ENCODE data around the gene TGFBR1. TPM values are rescaled to one million over a fixed set of nuclear protein-coding genes. Genes with fewer than 3 reads are reported as not detected.

The TGFBR1 gene
- total RNA-seq, 1 donor = 114 TPM

GRCh38 chr9:99141849-99142248, 36.9 kb downstream of the TGFBR1 start:
- H3K79me2 ChIP-seq (ENCODE audit: insufficient read depth, low read length) = no peaks in the 10 kb centered on the region
- no peak overlapping the region for H3K4me2 ChIP-seq (ENCODE audit: insufficient read depth, low read length)
- no peak for TF ChIP-seq CTCF (IDR thresholded peaks at IDR 0.05; ENCODE audit: extremely low read depth, low read depth, low read length)
- H3K36me3 ChIP-seq (ENCODE audit: insufficient read depth, low read length) = peaks cover 57% of the 10 kb centered on the region
- peaks cover 9% of the 10 kb centered on the region for H4K20me1 ChIP-seq (ENCODE audit: insufficient read depth, low read length)
- H3K4me1 ChIP-seq (ENCODE audit: insufficient read depth, low read length) = no peaks in the 10 kb centered on the region
- no peak overlapping the region for H2AFZ ChIP-seq (ENCODE audit: low read length)
- DNase-seq (ENCODE audit: insufficient read length, low spot score, missing footprints) = no peak
- H3K27ac ChIP-seq (ENCODE audit: low read depth, low read length) = no peak overlapping the region
- H3K27me3 ChIP-seq (ENCODE audit: insufficient read depth, low read length) = no peaks in the 10 kb centered on the region
- H3K4me3 ChIP-seq (ENCODE audit: insufficient read depth, low read length) = no peak overlapping the region
- H3K9me3 ChIP-seq (ENCODE audit: low read depth, low read length) = no peaks in the 10 kb centered on the region

- DNase-seq (ENCODE audit: insufficient read length, low spot score, missing footprints) = no peak
- peaks cover 9% of the 10 kb centered on the region for H4K20me1 ChIP-seq (ENCODE audit: insufficient read depth, low read length)
Measured at GRCh38 chr9:99142275-99142674, 37.4 kb downstream of the TGFBR1 start.

GRCh38 chr9:99143655-99144054, 38.7 kb downstream of the TGFBR1 start:
- H3K27me3 ChIP-seq (ENCODE audit: insufficient read depth, low read length) = no peaks in the 10 kb centered on the region
- H3K79me2 ChIP-seq (ENCODE audit: insufficient read depth, low read length) = no peaks in the 10 kb centered on the region
- no peak overlapping the region for H3K4me2 ChIP-seq (ENCODE audit: insufficient read depth, low read length)
- DNase-seq (ENCODE audit: insufficient read length, low spot score, missing footprints) = no peak
- no peak for TF ChIP-seq CTCF (IDR thresholded peaks at IDR 0.05; ENCODE audit: extremely low read depth, low read depth, low read length)
- no peaks in the 10 kb centered on the region for H3K4me1 ChIP-seq (ENCODE audit: insufficient read depth, low read length)
- H4K20me1 ChIP-seq (ENCODE audit: insufficient read depth, low read length) = peaks cover 3% of the 10 kb centered on the region
- H2AFZ ChIP-seq (ENCODE audit: low read length) = no peak overlapping the region
- H3K9me3 ChIP-seq (ENCODE audit: low read depth, low read length) = no peaks in the 10 kb centered on the region
- H3K27ac ChIP-seq (ENCODE audit: low read depth, low read length) = no peak overlapping the region
- no peak overlapping the region for H3K4me3 ChIP-seq (ENCODE audit: insufficient read depth, low read length)
- H3K36me3 ChIP-seq (ENCODE audit: insufficient read depth, low read length) = peaks cover 62% of the 10 kb centered on the region

More at GRCh38 chr9:99142275-99142674, 37.4 kb downstream of the TGFBR1 start:
- no peaks in the 10 kb centered on the region for H3K27me3 ChIP-seq (ENCODE audit: insufficient read depth, low read length)
- H3K4me3 ChIP-seq (ENCODE audit: insufficient read depth, low read length) = no peak overlapping the region
- no peaks in the 10 kb centered on the region for H3K9me3 ChIP-seq (ENCODE audit: low read depth, low read length)
- H3K79me2 ChIP-seq (ENCODE audit: insufficient read depth, low read length) = no peaks in the 10 kb centered on the region
- no peak for TF ChIP-seq CTCF (IDR thresholded peaks at IDR 0.05; ENCODE audit: extremely low read depth, low read depth, low read length)
- no peak overlapping the region for H3K27ac ChIP-seq (ENCODE audit: low read depth, low read length)
- H3K4me2 ChIP-seq (ENCODE audit: insufficient read depth, low read length) = no peak overlapping the region
- H2AFZ ChIP-seq (ENCODE audit: low read length) = no peak overlapping the region
- H3K36me3 ChIP-seq (ENCODE audit: insufficient read depth, low read length) = peaks cover 61% of the 10 kb centered on the region
- no peaks in the 10 kb centered on the region for H3K4me1 ChIP-seq (ENCODE audit: insufficient read depth, low read length)

DNA sequence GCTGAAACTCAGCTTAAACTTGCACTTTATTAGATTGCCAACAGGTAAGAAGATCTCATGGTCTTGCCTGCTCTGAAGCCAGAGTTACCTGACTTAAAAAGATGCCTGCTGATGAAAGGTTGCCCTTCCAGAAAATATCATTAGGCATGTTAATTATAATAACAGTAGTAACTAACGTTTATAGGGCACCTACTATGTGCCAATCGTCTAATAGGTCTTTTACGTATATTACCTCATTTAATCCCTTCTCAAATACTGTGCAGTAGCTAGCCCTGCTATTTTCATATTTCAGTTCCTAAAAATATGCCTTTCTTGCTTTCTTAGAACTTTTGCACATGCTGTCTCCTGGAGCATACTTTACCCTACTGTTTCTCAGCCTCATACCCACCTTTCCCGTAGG, 40.1 kb downstream of the TGFBR1 start:
- no peak overlapping the region for H3K4me2 ChIP-seq (ENCODE audit: insufficient read depth, low read length)
- no peaks in the 10 kb centered on the region for H3K79me2 ChIP-seq (ENCODE audit: insufficient read depth, low read length)
- no peak for DNase-seq (ENCODE audit: insufficient read length, low spot score, missing footprints)
- TF ChIP-seq CTCF (IDR thresholded peaks at IDR 0.05; ENCODE audit: extremely low read depth, low read depth, low read length) = no peak
- no peaks in the 10 kb centered on the region for H3K4me1 ChIP-seq (ENCODE audit: insufficient read depth, low read length)
- peaks cover 76% of the 10 kb centered on the region for H3K36me3 ChIP-seq (ENCODE audit: insufficient read depth, low read length)
- peaks cover 3% of the 10 kb centered on the region for H4K20me1 ChIP-seq (ENCODE audit: insufficient read depth, low read length)
- H3K27me3 ChIP-seq (ENCODE audit: insufficient read depth, low read length) = no peaks in the 10 kb centered on the region
- H3K27ac ChIP-seq (ENCODE audit: low read depth, low read length) = no peak overlapping the region
- no peaks in the 10 kb centered on the region for H3K9me3 ChIP-seq (ENCODE audit: low read depth, low read length)
- no peak overlapping the region for H3K4me3 ChIP-seq (ENCODE audit: insufficient read depth, low read length)
- H2AFZ ChIP-seq (ENCODE audit: low read length) = no peak overlapping the region
